Kidney epithelial cell (primary cell): Measurements from ENCODE around the gene LNX2. TPM values are rescaled to one million over a fixed set of nuclear protein-coding genes. Genes with fewer than 3 reads are reported as not detected.

Experiments used
- DNase-seq: peaks from one replicate; pipeline ENCODE4 v3.0.0-alpha.2; 2010; ENCODE audit warnings: low read depth
- H3K27me3 ChIP-seq: 2 replicates; pipeline ENCODE4 v1.6.0; 2011; ENCODE audit warnings: low read length; ENCODE audit not compliant: control insufficient read depth, insufficient read depth
- H3K36me3 ChIP-seq: 2 replicates; pipeline ENCODE4 v1.5.1; 2011; ENCODE audit warnings: low read length; ENCODE audit not compliant: control insufficient read depth, insufficient read depth
- H3K4me3 ChIP-seq: 2 replicates; pipeline ENCODE4 v1.5.1; 2011; ENCODE audit warnings: low read depth, mild to moderate bottlenecking, control low read depth, low read length
- total RNA-seq: library from RNA; depleted of rRNA; stranded (reverse); fragments of >200 nt; gene quantifications from 2 replicates; pipeline ENCODE4 v1.2.3, GENCODE V29; 2015
- TF ChIP-seq, protein P1 (sequence below): IDR thresholded peaks from 2 replicates; pipeline ENCODE4 v1.5.1; 2011; ENCODE audit warnings: mild to moderate bottlenecking, moderate library complexity, low read length, control low read depth, inconsistent platforms; ENCODE audit not compliant: insufficient read depth, poor library complexity, severe bottlenecking

The LNX2 gene
- total RNA-seq, 1 donor from 2014 or later, result 11.4 TPM

DNA sequence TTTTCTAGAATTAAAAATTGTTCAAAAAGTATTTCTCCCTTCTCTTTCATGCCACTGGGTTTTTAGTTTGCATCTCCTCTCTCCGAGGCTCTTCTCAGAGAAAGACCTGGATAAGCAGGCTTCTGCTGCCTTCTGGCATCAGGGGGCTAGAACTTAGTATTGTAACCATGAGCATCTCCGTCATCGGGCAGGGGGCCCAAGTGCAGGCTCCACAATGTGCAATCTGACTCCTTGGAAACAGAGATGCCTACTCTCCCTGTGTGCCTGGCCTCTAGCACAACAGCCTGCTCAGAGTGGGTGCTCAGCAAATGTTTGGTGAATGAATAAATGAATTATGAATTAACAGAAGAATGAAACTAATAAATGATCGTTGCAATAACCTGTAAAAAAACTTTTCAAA is 124.3 kb downstream of the LNX2 start:
- H3K27me3 ChIP-seq, result no peaks in the 10 kb centered on the region
- H3K4me3 ChIP-seq, result no peak overlapping the region
- no peak for DNase-seq
- no peaks in the 10 kb centered on the region for H3K36me3 ChIP-seq
- TF ChIP-seq, protein P1, sequence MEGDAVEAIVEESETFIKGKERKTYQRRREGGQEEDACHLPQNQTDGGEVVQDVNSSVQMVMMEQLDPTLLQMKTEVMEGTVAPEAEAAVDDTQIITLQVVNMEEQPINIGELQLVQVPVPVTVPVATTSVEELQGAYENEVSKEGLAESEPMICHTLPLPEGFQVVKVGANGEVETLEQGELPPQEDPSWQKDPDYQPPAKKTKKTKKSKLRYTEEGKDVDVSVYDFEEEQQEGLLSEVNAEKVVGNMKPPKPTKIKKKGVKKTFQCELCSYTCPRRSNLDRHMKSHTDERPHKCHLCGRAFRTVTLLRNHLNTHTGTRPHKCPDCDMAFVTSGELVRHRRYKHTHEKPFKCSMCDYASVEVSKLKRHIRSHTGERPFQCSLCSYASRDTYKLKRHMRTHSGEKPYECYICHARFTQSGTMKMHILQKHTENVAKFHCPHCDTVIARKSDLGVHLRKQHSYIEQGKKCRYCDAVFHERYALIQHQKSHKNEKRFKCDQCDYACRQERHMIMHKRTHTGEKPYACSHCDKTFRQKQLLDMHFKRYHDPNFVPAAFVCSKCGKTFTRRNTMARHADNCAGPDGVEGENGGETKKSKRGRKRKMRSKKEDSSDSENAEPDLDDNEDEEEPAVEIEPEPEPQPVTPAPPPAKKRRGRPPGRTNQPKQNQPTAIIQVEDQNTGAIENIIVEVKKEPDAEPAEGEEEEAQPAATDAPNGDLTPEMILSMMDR, result no peak

Other genes starting within 250 kb of the LNX2 start
- 177 and 206 TPM in 2 replicates for gene GTF3A, start 195.9 kb downstream of the LNX2 start, total RNA-seq
- gene MTIF3, start 170.0 kb downstream of the LNX2 start, total RNA-seq, result 44.8 and 105 TPM in 2 replicates
- gene POLR1D, start 1.4 kb upstream of the LNX2 start, total RNA-seq, result 145 and 149 TPM in 2 replicates
- not detected in 2 replicates for gene GSX1, start 172.0 kb upstream of the LNX2 start, total RNA-seq